PC-3 (cell line): ENCODE results near the gene KCNK10.

Source experiments
- CTCF ChIP-seq: fragments of 300-600 bp; sonication (generic); conservative IDR thresholded peaks from 2 replicates; pipeline ENCODE4 v1.5.1; 2017; ENCODE audit warnings: antibody characterized with exemption, low read depth, mild to moderate bottlenecking, low read length
- EZH2 ChIP-seq: fragments of 300-600 bp; sonication (generic); IDR thresholded peaks from one replicate; pipeline ENCODE4 v1.6.1; 2017; ENCODE audit warnings: antibody characterized with exemption, mild to moderate bottlenecking, low read length; ENCODE audit not compliant: unreplicated experiment
- EZH2phosphoT487 ChIP-seq: fragments of 300-600 bp; sonication (generic); IDR thresholded peaks from 2 replicates; pipeline ENCODE4 v1.6.1; 2018; ENCODE audit warnings: mild to moderate bottlenecking, antibody characterized with exemption, low read length, borderline replicate concordance

GRCh38 chr14:88311780-88312179 is 11.3 kb downstream of the KCNK10 start:
- TF ChIP-seq CTCF (no peak), EZH2phosphoT487 (no peak), EZH2 (no peak)
